ENCODE data around the gene ST6GALNAC5.

DNA sequence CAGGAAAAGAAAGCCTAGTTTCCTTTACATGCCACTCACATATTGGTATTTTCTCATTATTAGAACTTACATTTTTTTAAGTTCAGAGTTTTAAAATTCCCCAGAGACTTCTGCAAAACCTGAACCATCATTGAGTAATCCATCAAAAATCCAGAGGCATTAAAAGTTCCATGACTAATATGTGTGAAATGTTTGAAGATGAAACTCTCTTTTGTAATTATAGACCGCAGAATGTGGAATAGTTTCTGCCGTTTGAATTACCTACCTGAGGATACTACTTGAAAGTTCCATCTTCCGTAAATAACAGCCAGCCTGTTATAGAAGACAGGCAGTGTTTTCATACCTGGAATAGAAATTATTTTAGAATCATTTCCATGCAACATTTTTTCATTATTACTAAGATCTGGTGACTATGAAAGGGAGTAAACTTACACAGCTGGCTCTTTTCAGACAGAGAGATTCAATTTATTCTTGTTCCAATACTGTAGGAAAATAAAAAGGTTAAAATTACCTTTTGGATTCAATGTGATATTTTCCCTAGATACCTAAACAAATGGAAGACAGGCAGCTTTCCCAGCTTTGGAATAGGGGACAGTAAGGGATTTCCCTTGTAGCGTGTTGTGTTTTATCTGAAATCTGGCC lies 131.4 kb downstream of the ST6GALNAC5 start:
- TF ChIP-seq, protein P1, sequence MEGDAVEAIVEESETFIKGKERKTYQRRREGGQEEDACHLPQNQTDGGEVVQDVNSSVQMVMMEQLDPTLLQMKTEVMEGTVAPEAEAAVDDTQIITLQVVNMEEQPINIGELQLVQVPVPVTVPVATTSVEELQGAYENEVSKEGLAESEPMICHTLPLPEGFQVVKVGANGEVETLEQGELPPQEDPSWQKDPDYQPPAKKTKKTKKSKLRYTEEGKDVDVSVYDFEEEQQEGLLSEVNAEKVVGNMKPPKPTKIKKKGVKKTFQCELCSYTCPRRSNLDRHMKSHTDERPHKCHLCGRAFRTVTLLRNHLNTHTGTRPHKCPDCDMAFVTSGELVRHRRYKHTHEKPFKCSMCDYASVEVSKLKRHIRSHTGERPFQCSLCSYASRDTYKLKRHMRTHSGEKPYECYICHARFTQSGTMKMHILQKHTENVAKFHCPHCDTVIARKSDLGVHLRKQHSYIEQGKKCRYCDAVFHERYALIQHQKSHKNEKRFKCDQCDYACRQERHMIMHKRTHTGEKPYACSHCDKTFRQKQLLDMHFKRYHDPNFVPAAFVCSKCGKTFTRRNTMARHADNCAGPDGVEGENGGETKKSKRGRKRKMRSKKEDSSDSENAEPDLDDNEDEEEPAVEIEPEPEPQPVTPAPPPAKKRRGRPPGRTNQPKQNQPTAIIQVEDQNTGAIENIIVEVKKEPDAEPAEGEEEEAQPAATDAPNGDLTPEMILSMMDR (IDR thresholded peaks at IDR 0.05): no peak
- TF ChIP-seq POLR2AphosphoS5 (IDR thresholded peaks at IDR 0.05) (no peak), EP300 (IDR thresholded peaks at IDR 0.05) (no peak), POLR2A (IDR thresholded peaks at IDR 0.05) (no peak)

All from suprapubic skin (tissue), 4 donors.